Neutrophil (primary cell): Measurements from ENCODE around the gene DISC1.

Source experiments
- H3K27ac ChIP-seq: fragments of 200-600 bp; sonication (generic); 2 replicates; pipeline ENCODE4 v1.5.1; 2016; ENCODE audit warnings: mild to moderate bottlenecking, moderate library complexity
- H3K27me3 ChIP-seq: fragments of 200-600 bp; sonication (generic); 2 replicates; pipeline ENCODE4 v1.6.0; 2016; ENCODE audit warnings: mild to moderate bottlenecking
- H3K36me3 ChIP-seq: fragments of 200-600 bp; sonication (generic); 2 replicates; pipeline ENCODE4 v1.5.1; 2017
- H3K4me1 ChIP-seq, 2 experiments: fragments of 200-600 bp in 1 of 2; sonication (generic) in 1 of 2; 1 replicate in 1 of 2; 2 replicates in 1 of 2; pipeline versions ENCODE4 v1.5.1 to v1.6.1; 2013 to 2016; ENCODE audit warnings: low read depth in 1 of 2, low read length in 1 of 2, mild to moderate bottlenecking in 1 of 2, moderate library complexity in 1 of 2; ENCODE audit not compliant: control insufficient read depth in 1 of 2, insufficient read depth in 1 of 2
- H3K4me3 ChIP-seq, 2 experiments: fragments of 200-600 bp in 1 of 2; sonication (generic) in 1 of 2; 1 replicate in 1 of 2; 2 replicates in 1 of 2; pipeline ENCODE4 v1.5.1; 2013 to 2016; ENCODE audit warnings: low read depth in 1 of 2, low read length in 1 of 2, mild to moderate bottlenecking in 1 of 2, moderate library complexity in 1 of 2
- H3K9me3 ChIP-seq: fragments of 200-600 bp; sonication (generic); 2 replicates; pipeline ENCODE4 v1.5.1; 2016
- TF ChIP-seq, protein P1 (sequence below): fragments of 200-600 bp; sonication (generic); IDR thresholded peaks from 2 replicates; pipeline ENCODE4 v1.5.1; 2016; ENCODE audit warnings: antibody characterized with exemption

The DISC1 gene

DNA sequence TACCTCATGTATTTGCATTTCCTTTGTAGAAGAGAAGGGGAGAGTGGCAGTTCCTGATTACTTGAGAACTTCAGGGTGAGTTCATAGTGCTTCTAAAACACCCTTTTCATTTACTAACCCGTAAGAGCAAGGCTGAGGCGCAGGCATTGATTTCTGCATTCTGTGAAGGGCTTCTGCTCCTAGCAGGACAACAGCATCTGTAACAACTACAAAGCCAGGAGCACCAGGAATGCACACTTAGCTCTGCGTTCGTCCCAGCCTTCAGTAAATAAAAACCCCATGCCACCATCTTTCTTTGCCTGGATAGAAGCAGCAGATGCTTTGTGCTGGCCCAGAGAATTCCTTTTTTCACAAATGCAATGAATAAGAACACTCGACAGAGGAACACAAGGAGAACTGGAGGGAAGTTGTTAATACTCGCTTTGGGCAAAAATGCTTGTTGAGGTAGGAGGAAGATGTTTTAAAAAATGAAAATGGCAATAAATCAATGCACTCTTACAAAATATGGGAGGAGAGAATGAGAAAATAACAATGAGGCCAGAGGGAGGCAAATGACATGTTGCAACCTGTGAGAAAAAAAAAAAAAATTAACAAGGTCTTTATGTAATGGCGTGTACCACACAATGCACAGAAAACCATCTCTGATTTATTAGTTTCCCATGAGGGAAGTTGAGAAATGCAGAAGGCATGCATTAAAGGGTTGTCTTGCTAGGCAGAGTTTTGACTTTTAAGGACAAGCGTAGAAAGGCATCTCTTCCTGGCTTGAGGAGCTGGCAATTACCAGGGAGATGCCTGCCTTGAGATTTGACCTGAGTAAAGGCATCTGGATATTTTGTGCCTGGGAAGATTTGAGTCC lies 418.8 kb downstream of the DISC1 start:
- Histone ChIP-seq H3K4me1 (no peaks in the 10 kb centered on the region), H3K9me3 (no peaks in the 10 kb centered on the region), H3K36me3 (no peaks in the 10 kb centered on the region), H3K4me3 (no peak overlapping the region), H3K27ac (no peak overlapping the region), H3K27me3 (no peaks in the 10 kb centered on the region)
- TF ChIP-seq, protein P1, sequence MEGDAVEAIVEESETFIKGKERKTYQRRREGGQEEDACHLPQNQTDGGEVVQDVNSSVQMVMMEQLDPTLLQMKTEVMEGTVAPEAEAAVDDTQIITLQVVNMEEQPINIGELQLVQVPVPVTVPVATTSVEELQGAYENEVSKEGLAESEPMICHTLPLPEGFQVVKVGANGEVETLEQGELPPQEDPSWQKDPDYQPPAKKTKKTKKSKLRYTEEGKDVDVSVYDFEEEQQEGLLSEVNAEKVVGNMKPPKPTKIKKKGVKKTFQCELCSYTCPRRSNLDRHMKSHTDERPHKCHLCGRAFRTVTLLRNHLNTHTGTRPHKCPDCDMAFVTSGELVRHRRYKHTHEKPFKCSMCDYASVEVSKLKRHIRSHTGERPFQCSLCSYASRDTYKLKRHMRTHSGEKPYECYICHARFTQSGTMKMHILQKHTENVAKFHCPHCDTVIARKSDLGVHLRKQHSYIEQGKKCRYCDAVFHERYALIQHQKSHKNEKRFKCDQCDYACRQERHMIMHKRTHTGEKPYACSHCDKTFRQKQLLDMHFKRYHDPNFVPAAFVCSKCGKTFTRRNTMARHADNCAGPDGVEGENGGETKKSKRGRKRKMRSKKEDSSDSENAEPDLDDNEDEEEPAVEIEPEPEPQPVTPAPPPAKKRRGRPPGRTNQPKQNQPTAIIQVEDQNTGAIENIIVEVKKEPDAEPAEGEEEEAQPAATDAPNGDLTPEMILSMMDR: no peak

DNA sequence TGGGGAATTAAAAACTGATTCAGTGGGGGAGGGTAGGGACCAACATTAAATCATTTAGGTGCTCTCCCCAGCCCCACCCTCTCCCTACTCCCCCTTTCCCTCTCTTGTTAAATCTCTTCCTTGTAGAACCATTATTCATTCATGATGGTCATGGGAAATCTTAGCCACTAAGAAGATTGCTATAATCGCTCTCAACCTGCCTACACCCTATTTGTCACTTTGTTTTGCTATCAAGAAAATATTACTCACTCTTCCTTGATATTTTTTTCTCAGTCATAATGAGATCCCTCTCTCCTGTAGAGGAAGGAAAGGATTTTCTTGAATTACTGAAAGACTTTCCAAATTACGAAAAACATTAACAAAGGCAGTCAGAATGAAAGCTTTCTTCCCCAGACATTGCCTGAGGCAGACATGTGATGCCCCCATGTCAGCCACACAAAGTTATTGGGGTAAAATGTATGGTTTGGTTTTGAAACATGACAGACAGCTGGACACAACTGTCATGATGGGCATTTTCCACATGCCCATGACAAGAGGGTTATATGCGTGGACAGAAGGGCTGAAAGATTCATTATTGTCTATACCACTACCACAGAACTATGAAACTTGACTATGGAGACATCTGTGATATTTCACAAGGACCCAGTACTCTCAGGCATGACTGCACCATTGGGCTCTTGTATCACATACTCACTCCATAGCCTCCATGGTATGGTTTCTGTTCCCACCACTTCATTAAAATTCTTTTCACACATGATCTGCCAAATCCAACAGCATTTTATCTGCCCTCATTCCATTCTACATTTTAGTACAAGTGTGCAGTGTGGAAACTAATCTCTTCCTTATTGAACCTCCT lies 420.1 kb downstream of the DISC1 start:
- Histone ChIP-seq H3K36me3 (no peaks in the 10 kb centered on the region), H3K27ac (no peak overlapping the region), H3K9me3 (no peaks in the 10 kb centered on the region), H3K27me3 (no peaks in the 10 kb centered on the region), H3K4me1 (no peaks in the 10 kb centered on the region), H3K4me3 (no peak overlapping the region)
- TF ChIP-seq, protein P1: no peak

DNA sequence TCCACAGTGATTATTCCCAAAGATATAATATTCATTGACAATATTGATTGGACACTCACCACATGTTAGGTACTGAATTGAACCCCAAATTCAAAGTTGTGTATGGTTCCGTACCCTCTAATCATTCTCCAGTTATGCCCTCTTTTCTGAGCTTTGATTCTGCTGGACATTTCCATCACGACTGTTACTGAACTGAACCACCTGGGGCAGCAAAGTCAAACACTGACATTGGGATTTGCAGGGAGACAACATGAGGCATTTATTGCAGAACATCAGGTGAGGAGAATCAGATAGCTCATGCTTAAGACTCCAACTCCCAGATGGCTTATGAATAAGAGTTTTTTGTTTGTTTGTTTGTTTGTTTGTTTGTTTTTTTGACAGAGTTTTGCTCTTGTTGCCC lies 420.9 kb downstream of the DISC1 start:
- TF ChIP-seq, protein P1: no peak
- H3K27ac ChIP-seq: no peak overlapping the region

DNA sequence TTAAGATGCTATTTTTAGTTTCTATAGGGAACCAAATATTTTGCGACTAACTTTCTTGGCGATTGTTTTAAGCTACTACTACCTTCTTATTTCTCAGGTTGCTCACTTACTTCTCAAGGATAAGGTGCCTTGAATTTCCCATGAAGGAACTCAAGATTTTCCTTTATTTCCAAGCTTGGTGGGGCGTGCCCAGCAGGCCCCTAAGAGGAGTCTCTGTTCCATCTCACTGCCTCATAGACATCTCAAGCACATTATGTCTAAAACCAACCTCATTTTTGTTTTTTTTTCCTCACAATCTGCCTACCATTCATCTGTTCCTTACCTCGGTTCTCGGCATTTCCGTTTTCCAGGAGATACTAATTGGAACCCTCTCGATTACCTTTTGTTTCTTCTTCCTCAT lies 421.9 kb downstream of the DISC1 start:
- TF ChIP-seq, protein P1: no peak

More for the DNA sequence above, 420.9 kb downstream of the DISC1 start:
- H3K4me1 ChIP-seq: no peaks in the 10 kb centered on the region
- H3K36me3 ChIP-seq: no peaks in the 10 kb centered on the region
- H3K4me3 ChIP-seq: no peak overlapping the region
- H3K27me3 ChIP-seq: no peaks in the 10 kb centered on the region
- no peaks in the 10 kb centered on the region for H3K9me3 ChIP-seq

DNA sequence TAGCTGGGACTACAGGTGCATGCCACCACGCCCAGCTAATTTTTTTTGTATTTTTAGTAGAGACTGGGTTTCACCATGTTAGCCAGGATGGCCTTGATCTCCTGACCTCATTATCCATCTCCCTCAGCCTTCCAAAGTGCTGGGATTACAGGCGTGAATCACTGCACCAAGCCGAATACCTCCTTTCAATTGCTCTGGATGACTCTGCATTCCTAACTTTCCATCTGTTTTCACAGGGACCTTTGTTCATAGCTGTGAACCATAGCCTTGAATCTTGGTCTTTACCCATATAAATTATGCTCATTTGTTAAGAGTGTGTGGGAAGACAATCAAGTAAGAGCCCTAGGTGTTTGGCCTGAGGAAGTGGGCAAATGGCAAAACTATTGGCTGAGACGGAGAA lies 422.7 kb downstream of the DISC1 start:
- Histone ChIP-seq H3K36me3 (no peaks in the 10 kb centered on the region), H3K4me3 (no peak overlapping the region), H3K27ac (no peak overlapping the region), H3K9me3 (no peaks in the 10 kb centered on the region), H3K4me1 (no peaks in the 10 kb centered on the region), H3K27me3 (no peaks in the 10 kb centered on the region)
- TF ChIP-seq, protein P1: no peak

More for the DNA sequence above, 421.9 kb downstream of the DISC1 start:
- Histone ChIP-seq H3K27me3 (no peaks in the 10 kb centered on the region), H3K36me3 (no peaks in the 10 kb centered on the region), H3K4me1 (no peaks in the 10 kb centered on the region), H3K9me3 (no peaks in the 10 kb centered on the region), H3K4me3 (no peak overlapping the region), H3K27ac (no peak overlapping the region)
